ENCODE results near the gene CPNE5.

Gene CPNE5

GRCh38 chr6:36800223-36801076 is 38.8 kb downstream of the CPNE5 start:
- H3K4me2 ChIP-seq (ENCODE audit: low read length) = no peak overlapping the region
- no peaks in the 10 kb centered on the region for H3K79me2 ChIP-seq (ENCODE audit: control insufficient read depth, insufficient read depth, low read length, poor library complexity)
- no peak overlapping the region for H3K4ac ChIP-seq (ENCODE audit: low read depth, low read length)
- H2BK120ac ChIP-seq (ENCODE audit: insufficient read depth, low read length, poor library complexity) = no peak overlapping the region
- no peaks in the 10 kb centered on the region for H3K79me1 ChIP-seq (ENCODE audit: low read length)
- no peak overlapping the region for H4K8ac ChIP-seq (ENCODE audit: low read depth, low read length)
- no peak for DNase-seq
- H2AFZ ChIP-seq (ENCODE audit: insufficient read depth, low read length, poor library complexity) = no peak overlapping the region
- H2BK5ac ChIP-seq (ENCODE audit: low read depth, low read length, poor library complexity) = no peak overlapping the region
- H4K12ac ChIP-seq (ENCODE audit: low read depth, low read length) = no peak overlapping the region
- no peak overlapping the region for H3K27ac ChIP-seq (ENCODE audit: low read depth, low read length)
- H3K23ac ChIP-seq (ENCODE audit: low read length) = no peak overlapping the region
- no peak overlapping the region for H3K14ac ChIP-seq (ENCODE audit: low read length)
- H4K91ac ChIP-seq (ENCODE audit: low read depth, low read length) = no peak overlapping the region
- WGBS (ENCODE audit: extremely low coverage, insufficient coverage, insufficient read length) = no CpG with 5 or more reads among the region's 10 CpGs
- no peak overlapping the region for H3K4me3 ChIP-seq (ENCODE audit: low read depth, low read length)
- no peaks in the 10 kb centered on the region for H3K27me3 ChIP-seq (ENCODE audit: insufficient read depth, low read length)
- H3K9me3 ChIP-seq (ENCODE audit: insufficient read depth, low read depth, low read length) = no peaks in the 10 kb centered on the region
- H3K36me3 ChIP-seq (ENCODE audit: control insufficient read depth in 1 of 2, insufficient read depth in 2 of 2, low read length in 2 of 2) = no peaks in the 10 kb centered on the region
- no peaks in the 10 kb centered on the region for H3K4me1 ChIP-seq (ENCODE audit: control insufficient read depth in 1 of 2, insufficient read depth in 2 of 2, low read length in 2 of 2)
- H3K9ac ChIP-seq (ENCODE audit: low read length) = no peak overlapping the region
- H3K18ac ChIP-seq (ENCODE audit: low read length) = no peak overlapping the region
- H2AK5ac ChIP-seq (ENCODE audit: low read length) = no peak overlapping the region
- H2BK12ac ChIP-seq (ENCODE audit: low read length) = no peak overlapping the region

GRCh38 chr6:36798852-36799251 is 40.4 kb downstream of the CPNE5 start:
- Histone ChIP-seq H3K18ac (ENCODE audit: low read length) (no peak overlapping the region), H2AK5ac (ENCODE audit: low read length) (no peak overlapping the region), H4K8ac (ENCODE audit: low read depth, low read length) (no peak overlapping the region), H2AFZ (ENCODE audit: insufficient read depth, low read length, poor library complexity) (no peak overlapping the region), H3K9me3 (ENCODE audit: insufficient read depth, low read depth, low read length) (no peaks in the 10 kb centered on the region), H4K91ac (ENCODE audit: low read depth, low read length) (no peak overlapping the region), H4K12ac (ENCODE audit: low read depth, low read length) (no peak overlapping the region), H3K27ac (ENCODE audit: low read depth, low read length) (no peak overlapping the region), H2BK120ac (ENCODE audit: insufficient read depth, low read length, poor library complexity) (no peak overlapping the region), H3K4me1 (ENCODE audit: control insufficient read depth in 1 of 2, insufficient read depth in 2 of 2, low read length in 2 of 2) (no peaks in the 10 kb centered on the region), H3K79me1 (ENCODE audit: low read length) (no peaks in the 10 kb centered on the region), H3K9ac (ENCODE audit: low read length) (no peak overlapping the region), H3K23ac (ENCODE audit: low read length) (no peak overlapping the region), H3K4ac (ENCODE audit: low read depth, low read length) (no peak overlapping the region), H3K27me3 (ENCODE audit: insufficient read depth, low read length) (no peaks in the 10 kb centered on the region), H2BK5ac (ENCODE audit: low read depth, low read length, poor library complexity) (no peak overlapping the region), H3K79me2 (ENCODE audit: control insufficient read depth, insufficient read depth, low read length, poor library complexity) (no peaks in the 10 kb centered on the region), H3K14ac (ENCODE audit: low read length) (no peak overlapping the region), H3K36me3 (ENCODE audit: control insufficient read depth in 1 of 2, insufficient read depth in 2 of 2, low read length in 2 of 2) (no peaks in the 10 kb centered on the region), H2BK12ac (ENCODE audit: low read length) (no peak overlapping the region), H3K4me2 (ENCODE audit: low read length) (no peak overlapping the region), H3K4me3 (ENCODE audit: low read depth, low read length) (no peak overlapping the region)
- no peak for DNase-seq
- WGBS (ENCODE audit: extremely low coverage, insufficient coverage, insufficient read length) = no CpG with 5 or more reads among the region's 3 CpGs

- Histone ChIP-seq H2AK5ac (ENCODE audit: low read length) (no peak overlapping the region), H3K9ac (ENCODE audit: low read length) (no peak overlapping the region), H4K8ac (ENCODE audit: low read depth, low read length) (no peak overlapping the region), H3K14ac (ENCODE audit: low read length) (no peak overlapping the region), H3K4ac (ENCODE audit: low read depth, low read length) (no peak overlapping the region), H3K79me2 (ENCODE audit: control insufficient read depth, insufficient read depth, low read length, poor library complexity) (no peaks in the 10 kb centered on the region), H3K27me3 (ENCODE audit: insufficient read depth, low read length) (no peaks in the 10 kb centered on the region), H2BK120ac (ENCODE audit: insufficient read depth, low read length, poor library complexity) (no peak overlapping the region), H2BK5ac (ENCODE audit: low read depth, low read length, poor library complexity) (no peak overlapping the region), H3K23ac (ENCODE audit: low read length) (no peak overlapping the region), H3K79me1 (ENCODE audit: low read length) (no peaks in the 10 kb centered on the region), H3K4me1 (ENCODE audit: control insufficient read depth in 1 of 2, insufficient read depth in 2 of 2, low read length in 2 of 2) (no peaks in the 10 kb centered on the region), H4K12ac (ENCODE audit: low read depth, low read length) (no peak overlapping the region), H2AFZ (ENCODE audit: insufficient read depth, low read length, poor library complexity) (no peak overlapping the region), H3K9me3 (ENCODE audit: insufficient read depth, low read depth, low read length) (no peaks in the 10 kb centered on the region), H3K27ac (ENCODE audit: low read depth, low read length) (no peak overlapping the region), H3K36me3 (ENCODE audit: control insufficient read depth in 1 of 2, insufficient read depth in 2 of 2, low read length in 2 of 2) (no peaks in the 10 kb centered on the region), H3K4me3 (ENCODE audit: low read depth, low read length) (no peak overlapping the region), H4K91ac (ENCODE audit: low read depth, low read length) (no peak overlapping the region), H3K18ac (ENCODE audit: low read length) (no peak overlapping the region), H2BK12ac (ENCODE audit: low read length) (no peak overlapping the region), H3K4me2 (ENCODE audit: low read length) (no peak overlapping the region)
- WGBS (ENCODE audit: extremely low coverage, insufficient coverage, insufficient read length) = no CpG with 5 or more reads among the region's 1 CpG
- no peak for DNase-seq
These were observed 41.6 kb downstream of the CPNE5 start for GRCh38 chr6:36797653-36798052.

GRCh38 chr6:36797055-36797454 is 42.2 kb downstream of the CPNE5 start:
- H3K4me2 ChIP-seq (ENCODE audit: low read length) = no peak overlapping the region
- H3K14ac ChIP-seq (ENCODE audit: low read length) = no peak overlapping the region
- no peak overlapping the region for H4K8ac ChIP-seq (ENCODE audit: low read depth, low read length)
- H3K79me1 ChIP-seq (ENCODE audit: low read length) = no peaks in the 10 kb centered on the region
- H3K9me3 ChIP-seq (ENCODE audit: insufficient read depth, low read depth, low read length) = no peaks in the 10 kb centered on the region
- H2BK120ac ChIP-seq (ENCODE audit: insufficient read depth, low read length, poor library complexity) = no peak overlapping the region
- H3K9ac ChIP-seq (ENCODE audit: low read length) = no peak overlapping the region
- WGBS (ENCODE audit: extremely low coverage, insufficient coverage, insufficient read length) = no CpG with 5 or more reads among the region's 12 CpGs
- H2AK5ac ChIP-seq (ENCODE audit: low read length) = no peak overlapping the region
- H4K91ac ChIP-seq (ENCODE audit: low read depth, low read length) = no peak overlapping the region
- H3K18ac ChIP-seq (ENCODE audit: low read length) = no peak overlapping the region
- H3K27me3 ChIP-seq (ENCODE audit: insufficient read depth, low read length) = no peaks in the 10 kb centered on the region
- no peak overlapping the region for H2BK12ac ChIP-seq (ENCODE audit: low read length)
- no peak overlapping the region for H3K4ac ChIP-seq (ENCODE audit: low read depth, low read length)
- no peak overlapping the region for H3K23ac ChIP-seq (ENCODE audit: low read length)
- H3K27ac ChIP-seq (ENCODE audit: low read depth, low read length) = no peak overlapping the region
- no peak overlapping the region for H4K12ac ChIP-seq (ENCODE audit: low read depth, low read length)
- H3K4me3 ChIP-seq (ENCODE audit: low read depth, low read length) = no peak overlapping the region
- H3K4me1 ChIP-seq (ENCODE audit: control insufficient read depth in 1 of 2, insufficient read depth in 2 of 2, low read length in 2 of 2) = no peaks in the 10 kb centered on the region
- no peak overlapping the region for H2BK5ac ChIP-seq (ENCODE audit: low read depth, low read length, poor library complexity)
- H2AFZ ChIP-seq (ENCODE audit: insufficient read depth, low read length, poor library complexity) = no peak overlapping the region
- no peaks in the 10 kb centered on the region for H3K79me2 ChIP-seq (ENCODE audit: control insufficient read depth, insufficient read depth, low read length, poor library complexity)
- H3K36me3 ChIP-seq (ENCODE audit: control insufficient read depth in 1 of 2, insufficient read depth in 2 of 2, low read length in 2 of 2) = no peaks in the 10 kb centered on the region
- no peak for DNase-seq
